ENCODE data around the gene FAM89A. TPM values are rescaled to one million over a fixed set of nuclear protein-coding genes. Genes with fewer than 3 reads are reported as not detected.

The FAM89A gene
- total and polyA plus RNA-seq, 9 of the 15 experiments (the other 6 are each of a cell fraction or from before 2014, with no cell fraction given), result 8.7 to 66.2 (median 43.3) TPM

DNA sequence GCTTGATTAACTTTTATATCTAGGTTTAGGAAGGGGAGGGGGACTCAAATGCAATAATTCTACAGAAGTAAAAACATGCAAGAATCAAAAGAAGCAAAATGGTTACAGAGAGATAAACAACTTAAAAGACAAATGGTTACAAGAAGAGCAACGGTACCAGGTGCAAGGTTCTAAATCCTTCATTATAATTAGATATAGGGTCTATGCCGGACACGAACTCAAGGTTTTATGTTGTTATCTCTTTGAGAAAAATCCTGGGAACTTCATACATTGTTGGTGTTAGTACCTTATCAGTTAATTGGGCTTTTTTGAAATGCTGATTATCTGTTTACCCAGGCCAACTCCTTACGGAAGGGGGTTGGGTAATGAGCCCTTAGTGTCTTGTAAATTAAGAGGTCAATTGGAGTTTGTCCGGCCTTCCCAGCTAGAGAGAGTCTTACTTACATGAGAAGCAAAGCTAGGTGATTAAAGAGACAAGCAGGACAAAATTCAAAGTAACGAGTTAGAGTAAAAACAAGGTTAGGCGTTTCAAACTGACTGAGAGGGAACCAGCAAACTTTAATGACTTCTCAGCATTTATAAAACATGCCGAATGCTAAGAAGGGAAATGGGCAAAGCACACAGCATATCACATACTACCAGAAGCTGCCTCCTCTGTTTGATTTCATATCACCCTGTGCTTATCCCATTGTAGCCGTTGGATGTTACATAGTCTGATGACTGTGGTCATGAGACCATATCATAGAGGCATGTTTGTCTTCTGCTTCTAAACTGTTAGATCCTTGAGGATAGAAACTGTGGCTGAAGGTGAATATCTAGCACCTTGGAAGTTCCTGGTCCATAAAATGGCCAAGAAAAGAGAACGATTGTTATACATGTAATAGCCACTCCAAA, 55.2 kb downstream of the FAM89A start (continued):
- TF ChIP-seq, protein P1, sequence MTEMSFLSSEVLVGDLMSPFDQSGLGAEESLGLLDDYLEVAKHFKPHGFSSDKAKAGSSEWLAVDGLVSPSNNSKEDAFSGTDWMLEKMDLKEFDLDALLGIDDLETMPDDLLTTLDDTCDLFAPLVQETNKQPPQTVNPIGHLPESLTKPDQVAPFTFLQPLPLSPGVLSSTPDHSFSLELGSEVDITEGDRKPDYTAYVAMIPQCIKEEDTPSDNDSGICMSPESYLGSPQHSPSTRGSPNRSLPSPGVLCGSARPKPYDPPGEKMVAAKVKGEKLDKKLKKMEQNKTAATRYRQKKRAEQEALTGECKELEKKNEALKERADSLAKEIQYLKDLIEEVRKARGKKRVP (CRISPR knock-in tag; IDR thresholded peaks at IDR 0.05), result peak; percentile 55; the same call in 1 of the 2 replicates
- TF ChIP-seq SOX6 (IDR thresholded peaks at IDR 0.05) (peak; percentile 95), SP1 (CRISPR knock-in tag; IDR thresholded peaks at IDR 0.05) (peak; percentile 62; the same call in 1 of the 2 replicates), EHMT2 (IDR thresholded peaks at IDR 0.05) (0 out of 2 replicates have a peak, but pooled peaks have one; percentile 9), ZNF766 (CRISPR knock-in tag; conservative IDR thresholded peaks at IDR 0.05) (0 out of 2 replicates have a peak, but pooled peaks have one; percentile 2), RB1 (IDR thresholded peaks at IDR 0.05; ENCODE audit: low read depth) (peak; percentile 28; the same call in 1 of the 2 replicates), SMAD3 (CRISPR knock-in tag; conservative IDR thresholded peaks at IDR 0.05) (0 out of 2 replicates have a peak, but pooled peaks have one; percentile 26), GTF2E2 (tag; IDR thresholded peaks at IDR 0.05) (0 out of 2 replicates have a peak, but pooled peaks have one; percentile 30), ZSCAN29 (IDR thresholded peaks at IDR 0.05) (peak; percentile 91), SMAD4 (CRISPR knock-in tag; conservative IDR thresholded peaks at IDR 0.05) (peak; percentile 49)
- TF ChIP-seq, protein P2, sequence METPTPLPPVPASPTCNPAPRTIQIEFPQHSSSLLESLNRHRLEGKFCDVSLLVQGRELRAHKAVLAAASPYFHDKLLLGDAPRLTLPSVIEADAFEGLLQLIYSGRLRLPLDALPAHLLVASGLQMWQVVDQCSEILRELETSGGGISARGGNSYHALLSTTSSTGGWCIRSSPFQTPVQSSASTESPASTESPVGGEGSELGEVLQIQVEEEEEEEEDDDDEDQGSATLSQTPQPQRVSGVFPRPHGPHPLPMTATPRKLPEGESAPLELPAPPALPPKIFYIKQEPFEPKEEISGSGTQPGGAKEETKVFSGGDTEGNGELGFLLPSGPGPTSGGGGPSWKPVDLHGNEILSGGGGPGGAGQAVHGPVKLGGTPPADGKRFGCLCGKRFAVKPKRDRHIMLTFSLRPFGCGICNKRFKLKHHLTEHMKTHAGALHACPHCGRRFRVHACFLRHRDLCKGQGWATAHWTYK (CRISPR knock-in tag; IDR thresholded peaks at IDR 0.05), result 0 out of 2 replicates have a peak, but pooled peaks have one; percentile 40
- TF ChIP-seq, protein P3, sequence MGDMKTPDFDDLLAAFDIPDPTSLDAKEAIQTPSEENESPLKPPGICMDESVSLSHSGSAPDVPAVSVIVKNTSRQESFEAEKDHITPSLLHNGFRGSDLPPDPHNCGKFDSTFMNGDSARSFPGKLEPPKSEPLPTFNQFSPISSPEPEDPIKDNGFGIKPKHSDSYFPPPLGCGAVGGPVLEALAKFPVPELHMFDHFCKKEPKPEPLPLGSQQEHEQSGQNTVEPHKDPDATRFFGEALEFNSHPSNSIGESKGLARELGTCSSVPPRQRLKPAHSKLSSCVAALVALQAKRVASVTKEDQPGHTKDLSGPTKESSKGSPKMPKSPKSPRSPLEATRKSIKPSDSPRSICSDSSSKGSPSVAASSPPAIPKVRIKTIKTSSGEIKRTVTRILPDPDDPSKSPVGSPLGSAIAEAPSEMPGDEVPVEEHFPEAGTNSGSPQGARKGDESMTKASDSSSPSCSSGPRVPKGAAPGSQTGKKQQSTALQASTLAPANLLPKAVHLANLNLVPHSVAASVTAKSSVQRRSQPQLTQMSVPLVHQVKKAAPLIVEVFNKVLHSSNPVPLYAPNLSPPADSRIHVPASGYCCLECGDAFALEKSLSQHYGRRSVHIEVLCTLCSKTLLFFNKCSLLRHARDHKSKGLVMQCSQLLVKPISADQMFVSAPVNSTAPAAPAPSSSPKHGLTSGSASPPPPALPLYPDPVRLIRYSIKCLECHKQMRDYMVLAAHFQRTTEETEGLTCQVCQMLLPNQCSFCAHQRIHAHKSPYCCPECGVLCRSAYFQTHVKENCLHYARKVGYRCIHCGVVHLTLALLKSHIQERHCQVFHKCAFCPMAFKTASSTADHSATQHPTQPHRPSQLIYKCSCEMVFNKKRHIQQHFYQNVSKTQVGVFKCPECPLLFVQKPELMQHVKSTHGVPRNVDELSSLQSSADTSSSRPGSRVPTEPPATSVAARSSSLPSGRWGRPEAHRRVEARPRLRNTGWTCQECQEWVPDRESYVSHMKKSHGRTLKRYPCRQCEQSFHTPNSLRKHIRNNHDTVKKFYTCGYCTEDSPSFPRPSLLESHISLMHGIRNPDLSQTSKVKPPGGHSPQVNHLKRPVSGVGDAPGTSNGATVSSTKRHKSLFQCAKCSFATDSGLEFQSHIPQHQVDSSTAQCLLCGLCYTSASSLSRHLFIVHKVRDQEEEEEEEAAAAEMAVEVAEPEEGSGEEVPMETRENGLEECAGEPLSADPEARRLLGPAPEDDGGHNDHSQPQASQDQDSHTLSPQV (IDR thresholded peaks at IDR 0.05), result peak; percentile 77
- TF ChIP-seq, protein P4, sequence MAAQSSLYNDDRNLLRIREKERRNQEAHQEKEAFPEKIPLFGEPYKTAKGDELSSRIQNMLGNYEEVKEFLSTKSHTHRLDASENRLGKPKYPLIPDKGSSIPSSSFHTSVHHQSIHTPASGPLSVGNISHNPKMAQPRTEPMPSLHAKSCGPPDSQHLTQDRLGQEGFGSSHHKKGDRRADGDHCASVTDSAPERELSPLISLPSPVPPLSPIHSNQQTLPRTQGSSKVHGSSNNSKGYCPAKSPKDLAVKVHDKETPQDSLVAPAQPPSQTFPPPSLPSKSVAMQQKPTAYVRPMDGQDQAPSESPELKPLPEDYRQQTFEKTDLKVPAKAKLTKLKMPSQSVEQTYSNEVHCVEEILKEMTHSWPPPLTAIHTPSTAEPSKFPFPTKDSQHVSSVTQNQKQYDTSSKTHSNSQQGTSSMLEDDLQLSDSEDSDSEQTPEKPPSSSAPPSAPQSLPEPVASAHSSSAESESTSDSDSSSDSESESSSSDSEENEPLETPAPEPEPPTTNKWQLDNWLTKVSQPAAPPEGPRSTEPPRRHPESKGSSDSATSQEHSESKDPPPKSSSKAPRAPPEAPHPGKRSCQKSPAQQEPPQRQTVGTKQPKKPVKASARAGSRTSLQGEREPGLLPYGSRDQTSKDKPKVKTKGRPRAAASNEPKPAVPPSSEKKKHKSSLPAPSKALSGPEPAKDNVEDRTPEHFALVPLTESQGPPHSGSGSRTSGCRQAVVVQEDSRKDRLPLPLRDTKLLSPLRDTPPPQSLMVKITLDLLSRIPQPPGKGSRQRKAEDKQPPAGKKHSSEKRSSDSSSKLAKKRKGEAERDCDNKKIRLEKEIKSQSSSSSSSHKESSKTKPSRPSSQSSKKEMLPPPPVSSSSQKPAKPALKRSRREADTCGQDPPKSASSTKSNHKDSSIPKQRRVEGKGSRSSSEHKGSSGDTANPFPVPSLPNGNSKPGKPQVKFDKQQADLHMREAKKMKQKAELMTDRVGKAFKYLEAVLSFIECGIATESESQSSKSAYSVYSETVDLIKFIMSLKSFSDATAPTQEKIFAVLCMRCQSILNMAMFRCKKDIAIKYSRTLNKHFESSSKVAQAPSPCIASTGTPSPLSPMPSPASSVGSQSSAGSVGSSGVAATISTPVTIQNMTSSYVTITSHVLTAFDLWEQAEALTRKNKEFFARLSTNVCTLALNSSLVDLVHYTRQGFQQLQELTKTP (IDR thresholded peaks at IDR 0.05; ENCODE audit: low read depth in 1 of 2, partially characterized antibody in 2 of 2), result peak in 1 of 2 experiments; percentile 57
- TF ChIP-seq, protein P5, sequence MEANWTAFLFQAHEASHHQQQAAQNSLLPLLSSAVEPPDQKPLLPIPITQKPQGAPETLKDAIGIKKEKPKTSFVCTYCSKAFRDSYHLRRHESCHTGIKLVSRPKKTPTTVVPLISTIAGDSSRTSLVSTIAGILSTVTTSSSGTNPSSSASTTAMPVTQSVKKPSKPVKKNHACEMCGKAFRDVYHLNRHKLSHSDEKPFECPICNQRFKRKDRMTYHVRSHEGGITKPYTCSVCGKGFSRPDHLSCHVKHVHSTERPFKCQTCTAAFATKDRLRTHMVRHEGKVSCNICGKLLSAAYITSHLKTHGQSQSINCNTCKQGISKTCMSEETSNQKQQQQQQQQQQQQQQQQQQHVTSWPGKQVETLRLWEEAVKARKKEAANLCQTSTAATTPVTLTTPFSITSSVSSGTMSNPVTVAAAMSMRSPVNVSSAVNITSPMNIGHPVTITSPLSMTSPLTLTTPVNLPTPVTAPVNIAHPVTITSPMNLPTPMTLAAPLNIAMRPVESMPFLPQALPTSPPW (CRISPR knock-in tag; IDR thresholded peaks at IDR 0.05), result peak; percentile 47

All from K562 (cell line).